T-helper 9 cell (primary cell): Measurements from ENCODE around the gene STX3.

ENCODE experiments used
- DNase-seq: peaks from one replicate; pipeline ENCODE4 v3.0.0-alpha.2; 2020
- total RNA-seq, 2 donors: gene quantifications; one replicate each; lab custom pipeline; 2026; lab: John Stamatoyannopoulos, UW

The STX3 gene
- total RNA-seq = 18.1 to 61.3 reads per million in 2 donors

DNA sequence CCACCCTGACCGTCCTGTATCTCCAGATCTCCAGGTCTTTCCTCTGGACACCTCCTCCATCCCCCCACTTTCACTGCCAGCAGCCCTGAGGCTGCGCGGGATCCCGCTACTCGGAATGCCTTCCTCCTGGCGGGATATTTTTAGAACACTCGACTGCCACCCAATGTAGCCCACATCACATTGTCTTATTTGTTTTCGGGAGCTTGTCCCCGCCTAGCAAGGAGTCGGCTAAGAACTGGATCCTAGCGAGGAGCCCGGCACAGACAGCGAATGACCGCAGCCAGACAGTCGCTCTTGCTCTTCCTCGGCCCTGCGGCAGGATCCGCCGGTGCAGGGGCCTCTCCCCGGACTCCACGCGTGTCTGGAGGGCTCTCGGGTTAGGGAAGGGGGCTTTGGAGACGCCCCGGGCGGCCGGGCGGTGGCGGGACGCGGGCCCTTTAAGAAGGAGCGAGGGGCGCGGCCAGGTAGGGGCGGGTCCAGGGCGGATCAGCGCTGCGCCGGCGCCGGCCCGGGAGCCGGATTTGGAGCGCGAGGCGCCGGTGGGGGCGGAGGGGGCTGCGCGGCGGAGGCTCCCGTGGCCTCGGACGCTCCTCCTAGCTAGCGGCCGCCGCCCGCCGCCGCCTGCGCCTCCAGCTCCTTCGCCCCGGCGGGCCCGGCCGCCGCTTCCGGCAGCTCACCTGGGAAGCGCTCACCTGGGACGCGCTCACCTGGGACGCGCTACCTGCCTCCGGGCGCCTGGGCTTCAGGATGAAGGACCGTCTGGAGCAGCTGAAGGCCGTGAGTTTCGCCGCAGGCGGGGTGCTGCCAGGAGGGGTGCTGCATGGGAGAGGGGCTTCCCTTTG is at the start of gene STX3:
TSS of gene STX3 (plus strand) at position 518 of the 842 bp plus-strand sequence. CDS start at position 748, 230 bp downstream.
- DNase-seq = peak; percentile 63

DNA sequence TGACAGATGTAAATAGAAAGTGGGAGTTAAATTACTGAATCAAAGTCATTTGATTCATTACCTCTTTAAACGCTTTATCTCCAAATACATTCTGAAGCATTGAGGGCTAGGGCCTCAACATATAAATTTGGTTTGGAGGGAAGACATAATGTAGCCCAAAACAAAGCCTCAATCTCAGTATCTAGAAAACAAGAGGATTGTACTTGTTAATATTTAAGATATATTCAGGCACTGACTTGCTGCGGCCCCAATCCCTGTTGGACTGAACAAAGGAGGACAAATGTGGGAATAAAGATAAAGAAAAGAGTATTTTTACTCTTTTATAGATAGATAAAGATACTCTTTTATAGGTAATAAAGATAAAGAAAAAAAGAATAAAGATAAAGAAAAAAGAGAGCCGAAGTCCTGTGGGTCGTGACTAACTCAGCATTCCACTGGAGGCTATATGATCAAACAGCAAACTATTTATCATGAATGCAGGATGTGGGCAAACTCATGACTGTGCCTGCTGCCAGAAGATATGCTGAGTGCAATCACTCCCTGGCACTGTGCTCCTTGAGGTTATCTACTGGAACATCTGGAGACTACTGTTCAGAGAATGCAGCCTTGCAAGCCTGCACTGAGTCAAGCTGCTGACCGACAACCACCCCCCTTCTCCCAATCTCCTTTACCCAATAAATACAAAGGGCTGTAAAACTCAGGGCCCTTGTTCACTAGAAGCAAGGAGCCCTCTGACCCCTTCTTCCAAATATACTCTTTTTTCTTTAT is 48.5 kb upstream of the STX3 start:
- no peak for DNase-seq

DNA sequence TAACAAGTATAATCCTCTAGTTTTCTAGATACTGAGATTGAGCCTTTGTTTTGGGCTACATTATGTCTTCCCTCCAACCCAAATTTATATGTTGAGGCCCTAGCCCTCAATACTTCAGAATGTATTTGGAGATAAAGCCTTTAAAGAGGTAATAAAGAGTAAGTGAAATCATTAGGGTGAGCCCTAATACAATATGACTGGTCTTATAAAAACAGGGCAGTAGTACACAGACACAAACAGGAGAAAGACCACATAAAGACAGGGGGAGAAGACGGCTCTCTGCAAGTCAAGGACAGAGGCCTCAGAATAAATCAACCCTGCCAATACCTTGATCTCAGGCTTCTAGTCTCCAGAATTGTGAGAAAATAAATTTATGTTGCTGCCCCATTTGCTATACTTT is 47.8 kb upstream of the STX3 start:
- DNase-seq = no peak

DNA sequence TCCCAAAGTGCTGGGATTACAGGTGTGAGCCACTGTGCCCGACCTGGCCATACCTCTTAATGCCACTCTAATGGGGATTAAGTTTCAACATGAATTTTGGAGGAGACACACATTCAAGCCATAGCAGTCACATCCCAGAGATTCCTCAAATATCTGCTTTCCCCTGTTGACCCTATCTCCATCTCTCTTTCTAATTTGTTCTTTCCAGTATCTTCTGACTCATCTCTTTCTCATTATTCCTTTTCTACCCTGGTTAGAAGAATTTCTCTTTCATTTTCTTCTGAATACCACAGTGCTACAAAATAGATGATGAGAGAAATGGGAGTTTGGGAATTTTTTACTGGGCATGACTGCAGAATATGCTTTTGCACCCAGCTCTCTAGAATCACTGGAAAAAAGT is 46.6 kb upstream of the STX3 start:
- DNase-seq = no peak

DNA sequence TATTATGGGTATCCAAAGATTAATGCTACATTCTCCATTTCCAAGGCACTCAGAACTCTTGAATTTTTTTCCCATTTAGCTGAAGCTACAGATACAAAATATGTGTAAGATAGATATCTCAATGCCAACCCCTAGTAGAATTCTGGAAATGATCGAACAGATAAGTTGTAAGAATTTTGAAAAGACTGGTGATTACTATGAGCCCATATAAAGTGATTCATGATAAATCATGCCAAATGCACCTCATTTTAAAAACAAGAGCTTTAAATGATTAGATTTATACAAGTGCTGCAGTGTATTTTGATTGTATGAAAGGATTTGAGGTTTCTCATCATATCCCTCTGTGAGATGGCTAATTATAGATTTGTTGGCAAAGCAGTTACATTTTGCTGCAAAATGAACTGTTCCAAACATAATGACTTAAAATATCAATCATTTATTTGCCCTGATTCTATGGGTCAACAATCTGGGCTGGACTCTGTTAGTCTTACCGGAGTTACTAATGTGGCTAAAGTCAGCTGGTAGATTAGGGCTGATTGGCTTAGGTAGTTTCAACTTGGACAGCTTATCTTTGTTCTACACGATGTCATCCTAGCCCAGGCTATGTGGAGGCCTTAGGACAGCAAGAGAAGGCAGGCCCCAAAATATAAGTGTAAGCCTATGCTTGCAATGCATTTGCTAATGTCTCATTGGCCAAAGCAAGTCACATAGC is 44.9 kb upstream of the STX3 start:
- DNase-seq = no peak

DNA sequence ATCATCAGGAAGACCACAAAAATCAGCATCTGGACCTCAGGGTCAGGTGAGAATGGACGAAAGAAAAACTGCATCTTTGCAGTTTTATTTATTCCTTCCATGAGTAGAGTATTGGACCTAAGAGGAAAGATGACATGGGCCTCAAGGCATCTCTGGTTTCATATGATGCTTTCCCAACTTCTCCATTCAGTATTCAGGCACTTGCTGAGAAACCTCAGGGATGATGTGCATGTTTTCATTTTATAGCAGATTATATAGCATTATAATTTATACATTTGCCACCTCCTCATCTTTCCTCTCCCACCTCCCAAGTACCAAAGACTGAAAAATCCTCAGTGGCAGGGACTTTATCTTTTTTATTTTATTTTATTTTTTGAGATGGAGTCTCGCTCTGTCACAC is 41.4 kb upstream of the STX3 start, which contains the start of gene OR10V1:
TSS of gene OR10V1 (minus strand) at position 101 of the 400 bp plus-strand sequence. CDS start at position 101, 0 bp downstream.
- DNase-seq = no peak

DNA sequence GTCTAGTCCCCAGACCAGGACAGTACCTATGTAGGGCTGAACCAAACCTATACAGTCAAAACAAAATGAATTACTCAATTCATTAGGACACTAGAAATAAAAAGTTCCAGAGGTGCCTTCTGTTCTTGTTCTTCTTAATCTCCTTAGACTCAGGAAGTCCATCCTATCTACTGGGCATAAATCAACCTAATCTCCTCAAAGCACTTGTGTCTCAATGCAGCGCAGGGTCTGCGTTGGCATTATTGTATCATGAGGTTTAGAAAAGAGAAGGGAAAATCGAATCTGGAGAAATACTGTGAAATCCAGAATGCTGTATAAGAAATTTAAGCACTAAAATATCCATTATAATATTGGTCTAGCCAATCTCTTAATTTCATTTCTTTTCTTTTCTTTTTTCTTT is 39.1 kb upstream of the STX3 start:
- DNase-seq = no peak

DNA sequence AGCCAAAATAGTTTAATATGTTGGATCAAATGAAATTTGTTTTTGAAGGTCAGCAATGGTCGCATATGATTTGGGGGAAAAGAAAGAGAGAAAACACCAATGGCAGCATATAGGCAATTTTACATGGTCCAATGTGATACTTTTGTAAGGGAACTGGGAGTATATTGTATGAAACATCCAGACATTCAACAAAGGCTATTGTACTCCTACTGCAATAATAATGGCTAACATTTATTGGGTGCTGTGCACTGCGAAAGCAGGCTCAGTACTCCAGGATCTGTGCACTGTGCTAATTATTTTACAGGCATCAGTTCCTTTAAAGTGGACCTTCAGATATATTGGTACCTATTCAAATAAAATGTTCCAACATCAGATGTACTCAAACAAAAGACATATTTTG is 35.6 kb upstream of the STX3 start:
- DNase-seq = no peak

DNA sequence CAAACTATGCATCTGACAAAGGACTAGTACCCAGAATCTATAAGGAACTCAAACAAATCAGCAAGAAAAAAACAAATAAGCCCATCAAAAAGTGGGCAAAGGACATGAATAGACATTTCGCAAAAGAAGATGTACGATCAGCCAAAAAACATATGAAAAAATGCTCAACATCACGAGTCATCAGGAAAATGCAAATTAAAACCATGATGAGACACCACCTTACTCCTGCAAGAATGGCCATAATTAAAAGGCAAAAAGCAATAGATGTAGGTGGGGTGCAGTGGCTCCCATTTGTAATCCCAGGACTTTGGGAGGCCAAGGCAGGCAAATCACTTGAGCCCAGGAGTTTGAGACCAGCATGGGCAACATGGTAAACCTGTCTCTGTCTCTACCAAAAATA is 31.1 kb upstream of the STX3 start:
- DNase-seq = no peak

DNA sequence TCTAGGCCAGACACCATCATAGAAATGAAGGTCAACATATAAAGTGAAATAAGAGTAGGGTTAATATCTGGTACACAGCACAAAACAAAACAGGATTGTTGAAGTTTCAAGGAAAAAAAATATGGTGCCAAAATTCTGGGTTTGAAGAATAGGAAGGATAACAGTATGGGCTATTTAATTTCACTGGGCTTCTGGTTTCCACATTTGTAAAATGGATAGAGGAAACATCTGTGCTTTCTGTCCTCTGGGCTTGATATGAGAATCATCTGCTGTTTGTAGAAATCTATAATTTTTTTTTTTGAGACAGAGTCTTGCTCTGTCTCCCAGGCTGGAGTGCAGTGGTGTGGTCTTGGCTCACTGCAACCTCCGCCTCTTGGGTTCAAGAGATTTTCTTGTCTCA is 27.8 kb upstream of the STX3 start:
- DNase-seq = no peak

DNA sequence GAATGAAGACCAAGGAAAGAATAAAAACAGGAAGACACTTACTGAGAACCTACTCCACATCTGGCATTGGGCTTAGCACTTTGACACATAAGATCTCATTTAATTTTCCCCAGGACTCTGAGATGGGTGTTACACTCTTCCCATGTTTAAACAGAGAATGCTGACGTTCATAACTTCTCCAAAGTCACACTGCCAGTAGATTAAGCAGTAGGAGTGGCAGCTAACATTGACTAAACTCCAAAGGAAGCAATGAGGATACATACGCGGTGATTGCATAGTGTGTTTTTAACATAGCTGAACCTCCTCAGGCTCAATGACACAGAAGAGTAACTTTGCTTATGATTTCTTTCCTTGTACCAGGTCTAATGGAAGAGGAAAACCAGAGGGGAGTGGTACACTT is 27.0 kb upstream of the STX3 start:
- DNase-seq = no peak

DNA sequence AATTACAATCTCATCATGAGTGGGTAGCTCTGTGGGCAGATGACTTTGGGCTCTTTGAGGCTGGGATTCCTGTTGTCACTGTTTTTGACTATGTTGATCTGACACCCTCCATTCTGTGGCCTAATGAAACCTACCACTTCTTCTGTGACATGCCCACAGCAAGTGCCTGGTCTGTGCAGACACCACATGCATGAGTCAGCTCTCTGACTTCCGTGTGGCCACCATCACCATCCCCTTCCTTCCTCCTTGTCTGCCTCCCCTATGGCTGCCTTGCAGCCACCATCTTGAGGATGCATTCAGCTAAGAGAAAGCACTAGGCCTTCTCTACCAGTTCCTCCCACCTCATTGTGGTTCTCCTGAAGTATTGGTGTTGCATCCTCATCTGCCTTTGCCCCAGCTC is 26.3 kb upstream of the STX3 start:
- no peak for DNase-seq

DNA sequence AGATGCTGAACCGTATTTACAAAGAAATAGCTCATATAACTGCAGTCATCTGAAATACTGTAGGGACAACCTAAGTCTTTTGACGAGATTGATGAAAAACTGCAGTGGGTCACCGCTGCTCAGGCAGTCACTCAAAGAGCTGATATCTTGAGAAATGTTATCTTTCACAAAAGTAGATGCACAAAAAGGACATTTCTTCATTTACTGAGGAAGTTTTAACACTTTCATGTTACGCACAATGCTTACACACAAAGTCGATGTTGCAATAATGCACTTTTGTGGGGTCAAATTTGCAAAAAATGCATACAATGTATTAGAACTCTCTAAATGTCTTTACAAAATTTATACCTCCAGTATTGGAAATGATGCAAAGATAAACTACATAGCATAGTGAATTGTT is 25.3 kb upstream of the STX3 start:
- DNase-seq = no peak

DNA sequence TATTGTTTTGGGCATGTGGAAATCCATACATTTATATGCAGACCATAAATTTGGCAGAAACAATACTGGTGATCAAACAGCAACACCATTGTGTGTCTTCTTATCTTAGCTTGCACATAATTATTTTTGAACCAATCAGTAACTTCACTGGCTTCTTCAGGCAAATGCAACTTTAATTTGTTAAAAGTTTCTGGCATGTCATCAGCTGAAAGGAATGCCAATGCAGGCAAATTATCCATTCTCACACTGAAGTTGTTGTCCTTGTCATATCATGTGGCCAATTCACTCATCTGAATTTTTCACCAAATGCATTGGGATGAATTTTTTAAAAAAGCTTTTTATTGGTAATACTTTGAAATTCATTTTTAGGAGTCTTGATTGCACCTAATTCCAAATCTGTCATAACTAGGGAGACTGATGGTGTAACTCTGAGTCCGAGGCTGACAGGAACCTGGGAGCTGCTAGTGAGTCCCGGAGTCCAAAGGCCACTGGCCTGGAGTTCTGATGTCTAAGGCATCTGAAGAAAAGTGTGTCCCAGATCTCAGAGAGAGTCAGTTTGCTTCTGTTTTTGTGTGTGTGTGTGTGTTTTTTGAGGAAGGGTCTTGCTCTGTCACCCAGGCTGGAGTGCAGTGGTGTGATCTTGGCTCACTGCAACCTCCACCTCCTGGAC is 24.1 kb upstream of the STX3 start:
- DNase-seq = no peak

DNA sequence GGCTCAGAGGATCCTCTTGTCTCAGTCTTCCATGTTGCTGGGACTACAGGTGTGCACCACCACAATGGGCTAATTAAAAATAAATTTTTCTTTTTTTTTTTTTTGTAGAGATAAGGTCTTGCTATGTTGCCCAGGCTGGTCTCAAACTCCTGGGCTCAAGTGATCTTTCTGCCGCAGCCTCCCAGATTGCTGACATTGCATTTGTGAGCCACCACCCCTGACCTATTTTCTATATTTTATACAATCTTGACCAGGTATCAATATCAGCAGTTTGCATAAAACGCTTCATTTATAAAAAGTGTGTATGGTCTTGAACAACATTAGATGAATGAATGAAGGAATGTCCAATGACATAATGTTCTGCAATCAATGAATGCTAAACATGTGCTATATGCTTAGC is 9.1 kb upstream of the STX3 start:
- DNase-seq = no peak

DNA sequence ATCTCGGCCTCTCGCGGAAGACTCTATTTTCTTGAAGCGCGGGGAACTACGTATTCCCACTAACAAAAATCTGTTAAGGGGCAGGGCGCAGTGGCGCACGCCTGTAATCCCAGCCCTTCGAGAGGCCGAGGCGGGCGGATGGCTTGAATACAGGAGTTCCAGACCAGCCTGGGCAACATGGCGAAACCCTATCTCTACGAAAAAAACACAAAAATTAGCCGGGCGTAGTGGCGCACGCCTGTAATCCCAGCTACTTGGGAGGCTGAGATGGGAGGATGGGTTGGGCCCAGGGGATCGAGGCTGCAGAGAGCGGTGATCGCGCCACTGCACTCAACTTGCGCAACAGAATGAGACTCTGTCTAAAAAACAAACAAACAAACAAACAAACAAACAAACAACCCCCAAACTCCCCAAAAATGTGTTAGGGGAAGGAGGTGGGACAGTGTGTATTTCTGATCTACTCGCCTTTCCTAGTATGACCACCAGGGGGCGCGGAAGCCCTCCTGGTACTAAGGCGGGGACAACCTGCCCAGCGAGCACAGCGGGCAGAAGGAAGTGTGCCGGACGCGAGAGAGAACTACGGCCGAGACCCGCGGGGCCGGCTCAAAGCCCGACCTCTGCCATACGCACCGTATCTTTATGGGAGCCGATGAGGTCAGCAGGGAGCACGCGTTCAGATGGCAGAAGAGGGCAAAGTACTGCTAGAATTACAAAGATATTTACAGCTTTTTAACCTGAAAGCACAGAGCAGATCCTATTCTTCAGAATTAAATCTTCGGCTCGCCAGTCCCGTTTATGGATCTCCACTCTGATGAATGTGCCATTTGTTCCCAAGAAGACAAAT is 1.3 kb upstream of the STX3 start:
- DNase-seq = peak; percentile 85

DNA sequence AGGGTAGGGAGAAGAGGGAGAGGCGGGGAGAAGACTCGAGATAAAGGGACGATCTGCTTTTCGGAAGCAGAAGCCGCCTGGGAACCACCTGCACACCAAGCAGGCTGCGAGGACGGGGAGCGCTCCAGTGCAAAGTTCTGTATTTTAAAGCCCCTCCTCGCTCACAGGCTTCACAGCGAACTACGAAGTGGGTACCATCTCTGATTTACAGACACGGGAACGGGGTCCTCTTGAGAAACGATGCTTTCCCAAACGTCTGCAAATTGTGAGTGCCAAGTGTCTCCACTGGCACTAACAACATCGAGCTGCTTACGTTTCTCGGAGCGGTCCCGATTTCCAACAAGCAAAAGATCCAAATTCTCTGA is 700 bp upstream of the STX3 start:
- peak; percentile 17 for DNase-seq

DNA sequence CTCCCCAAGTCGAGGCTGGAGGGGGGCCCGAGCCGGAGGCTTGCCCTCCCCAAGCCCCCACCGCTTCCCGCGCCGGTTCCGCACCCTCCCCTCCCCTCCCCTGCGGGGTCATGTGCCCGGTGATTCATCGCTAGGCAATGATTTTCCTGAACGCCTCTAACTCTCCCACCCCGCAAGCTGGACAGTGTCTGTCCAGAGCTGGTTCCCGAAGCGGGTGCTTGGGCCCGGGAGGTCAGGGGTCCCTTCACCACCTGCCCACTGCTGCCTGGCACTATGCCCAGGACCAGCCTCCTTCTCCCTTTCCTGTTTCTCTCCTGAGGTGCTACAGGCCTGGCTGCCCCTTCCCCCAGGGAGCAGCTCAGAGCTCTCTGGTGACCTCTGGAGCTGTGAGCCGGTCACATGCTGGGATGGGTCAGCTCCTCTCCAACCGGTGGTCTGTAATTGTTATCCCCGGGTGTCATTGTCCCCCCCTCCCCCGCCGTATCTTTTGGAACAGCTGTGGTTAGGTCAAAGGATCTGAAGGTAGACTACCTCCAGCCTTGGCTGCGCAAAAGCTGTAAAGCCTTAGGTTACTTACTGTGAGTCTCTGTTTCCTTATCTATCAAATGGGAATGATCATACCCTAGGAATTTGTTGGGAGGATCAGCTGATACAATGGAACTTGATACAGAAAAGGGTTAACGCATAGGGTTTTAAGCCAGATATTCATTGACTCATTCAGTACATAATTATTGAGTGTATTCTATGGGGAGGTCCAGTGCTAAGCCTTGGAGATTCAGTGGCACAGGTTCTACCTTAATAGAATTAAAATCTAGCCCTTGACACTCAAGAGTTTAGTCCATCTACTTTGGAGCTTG is 753 bp downstream of the STX3 start:
- DNase-seq = peak; percentile 57

DNA sequence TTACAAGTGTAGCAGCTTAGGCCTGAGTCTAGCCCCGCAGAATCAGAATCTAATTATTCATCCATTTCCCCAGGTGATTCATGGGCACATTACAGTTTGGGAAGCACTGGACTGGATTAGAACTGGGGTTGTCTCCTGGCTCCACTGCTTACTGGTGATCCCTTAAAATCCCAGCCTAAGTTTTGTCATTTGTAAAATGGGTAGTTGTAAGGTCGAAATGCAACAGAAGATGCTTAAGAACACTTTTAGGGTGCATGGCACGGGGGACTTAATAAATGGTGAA is 1.3 kb downstream of the STX3 start:
- no peak for DNase-seq

DNA sequence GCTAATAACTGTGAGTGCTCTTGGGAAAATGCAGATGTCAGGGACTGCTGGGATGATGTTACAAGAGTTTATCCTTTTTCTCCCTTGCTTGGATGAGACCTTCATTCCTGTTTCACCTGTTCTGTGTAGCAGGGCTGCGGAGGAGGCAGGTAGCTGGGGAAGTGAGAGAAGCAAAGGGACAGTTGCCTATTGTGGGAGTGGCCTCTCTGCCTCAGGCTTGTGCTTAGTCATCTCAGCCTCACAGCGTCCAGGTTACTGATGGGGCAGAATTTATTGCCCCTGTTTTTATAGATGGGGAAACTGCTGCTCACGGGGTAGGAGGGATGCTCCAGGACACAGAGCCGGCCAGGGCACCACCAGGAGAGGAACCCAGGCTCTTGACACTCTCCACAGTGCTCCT is 1.7 kb downstream of the STX3 start:
- no peak for DNase-seq

DNA sequence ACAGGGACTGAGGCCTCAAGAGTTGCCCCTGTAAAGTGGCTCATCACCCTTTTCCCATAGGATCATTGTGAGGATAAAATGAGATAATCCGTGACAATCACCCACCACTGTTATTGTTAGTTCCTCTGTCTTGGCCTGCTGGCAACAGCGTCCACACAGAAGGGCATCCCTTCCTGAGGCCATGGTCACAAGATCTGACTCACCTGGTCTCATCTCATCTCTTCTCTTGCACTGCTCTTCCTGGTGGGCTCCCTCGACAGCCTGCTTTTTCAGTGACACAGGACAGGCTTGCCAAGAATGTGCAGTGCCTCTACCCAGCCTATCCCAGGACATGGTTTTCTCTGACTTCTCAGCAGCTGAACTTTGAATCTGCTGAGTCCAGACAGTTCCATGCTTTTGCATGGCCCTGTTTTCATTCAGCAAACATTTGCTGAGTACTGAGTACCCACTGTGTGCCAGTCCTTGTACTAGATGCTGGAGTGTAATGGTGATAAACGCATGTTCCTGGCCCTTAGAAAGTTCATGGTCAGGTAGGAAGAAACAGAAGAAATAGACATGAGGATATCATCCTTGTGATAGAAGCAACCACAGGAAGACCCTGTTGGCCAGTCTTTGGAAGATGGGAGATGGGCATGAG is 3.3 kb downstream of the STX3 start:
- no peak for DNase-seq
